Kidney capillary endothelial cell (primary cell): Measurements from ENCODE around the gene KRAS.
"Not testable (repeated sequence)": the region's sequence is repeated elsewhere in the genome, so short reads cannot be mapped to it uniquely, and the experiment has no call there.

Experiments
- DNase-seq: peaks from one replicate; pipeline ENCODE4 v3.0.0-alpha.2; 2018; ENCODE audit warnings: low spot score

The KRAS gene

DNA sequence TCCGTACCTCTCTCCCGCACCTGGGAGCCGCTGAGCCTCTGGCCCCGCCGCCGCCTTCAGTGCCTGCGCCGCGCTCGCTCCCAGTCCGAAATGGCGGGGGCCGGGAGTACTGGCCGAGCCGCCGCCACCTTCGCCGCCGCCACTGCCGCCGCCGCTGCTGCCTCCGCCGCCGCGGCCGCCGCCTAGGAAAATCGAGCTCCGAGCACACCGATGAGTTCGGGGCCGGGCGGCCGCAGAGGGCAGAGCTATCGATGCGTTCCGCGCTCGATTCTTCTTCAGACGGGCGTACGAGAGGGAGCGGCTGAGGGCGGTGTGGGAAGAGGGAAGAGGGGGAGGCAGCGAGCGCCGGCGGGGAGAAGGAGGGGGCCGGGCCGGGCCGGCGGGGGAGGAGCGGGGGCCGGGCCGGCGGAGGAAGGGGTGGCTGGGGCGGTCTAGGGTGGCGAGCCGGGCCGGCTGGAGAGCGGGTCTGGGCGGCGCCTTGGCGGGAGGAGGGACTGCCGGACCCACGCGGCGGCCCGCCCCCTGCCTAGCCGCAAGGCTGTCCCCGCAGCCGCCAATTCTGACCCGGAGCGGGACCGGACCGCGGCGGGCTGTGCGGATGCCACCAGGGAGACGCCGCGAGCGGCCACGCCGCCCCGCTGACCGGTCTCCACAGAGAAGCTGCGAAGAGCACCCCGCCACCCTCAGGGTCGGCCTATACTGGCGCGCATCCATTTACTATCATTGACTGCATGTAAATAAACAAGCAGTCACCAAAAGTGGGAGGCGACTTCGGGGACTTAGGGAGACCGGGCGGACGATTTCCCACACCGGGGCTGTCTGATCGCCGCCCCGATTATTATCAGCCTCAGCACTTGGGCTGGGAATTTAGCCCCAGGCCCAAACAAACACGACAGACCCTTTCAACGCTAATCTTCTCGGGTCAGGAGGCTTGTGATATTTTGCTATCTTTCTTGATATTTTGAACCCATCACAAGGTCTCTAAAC, at the start of gene KRAS:
Gene KRAS, minus strand, starts transcription at position 186 of the 987 bp plus-strand sequence.
- peak; percentile 90 for DNase-seq

DNA sequence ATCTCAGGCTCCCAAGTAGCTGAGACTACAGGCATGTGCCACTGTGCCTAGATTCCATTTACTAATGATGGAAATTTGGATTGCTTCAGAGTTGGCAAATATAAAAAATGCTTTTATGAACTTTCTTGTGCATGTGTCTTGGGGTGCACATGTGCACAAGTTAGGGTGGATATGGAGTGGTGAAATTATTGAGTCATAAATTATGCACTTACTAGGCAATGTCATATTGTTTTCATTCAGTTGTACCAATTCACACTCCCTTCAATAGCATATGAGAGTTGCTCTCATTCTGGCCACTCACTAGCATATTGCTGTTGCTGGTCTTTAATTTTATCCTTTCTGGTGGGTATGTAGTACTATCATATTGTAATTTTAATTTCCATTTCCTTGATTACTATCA, 45.7 kb upstream of the KRAS start:
- no peak for DNase-seq

DNA sequence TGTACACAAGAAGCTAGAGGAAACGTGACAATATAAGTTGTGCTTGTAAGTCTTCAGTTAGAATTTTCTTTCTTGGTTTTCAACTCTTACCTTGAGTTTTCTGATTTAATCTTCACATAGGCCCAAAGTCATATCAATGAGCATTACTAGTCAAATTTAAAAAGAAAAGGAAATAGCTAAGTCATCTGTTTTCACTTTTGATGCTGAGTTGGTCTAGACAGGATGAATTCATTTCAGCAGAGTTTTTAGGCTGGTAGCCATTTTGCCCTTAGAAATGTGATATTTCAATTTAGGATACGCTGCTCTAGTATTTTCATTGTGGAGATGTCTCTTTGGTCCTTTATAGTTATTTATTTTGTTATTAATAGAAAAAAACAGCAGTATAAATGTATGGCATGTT, 44.6 kb upstream of the KRAS start:
- DNase-seq = no peak

DNA sequence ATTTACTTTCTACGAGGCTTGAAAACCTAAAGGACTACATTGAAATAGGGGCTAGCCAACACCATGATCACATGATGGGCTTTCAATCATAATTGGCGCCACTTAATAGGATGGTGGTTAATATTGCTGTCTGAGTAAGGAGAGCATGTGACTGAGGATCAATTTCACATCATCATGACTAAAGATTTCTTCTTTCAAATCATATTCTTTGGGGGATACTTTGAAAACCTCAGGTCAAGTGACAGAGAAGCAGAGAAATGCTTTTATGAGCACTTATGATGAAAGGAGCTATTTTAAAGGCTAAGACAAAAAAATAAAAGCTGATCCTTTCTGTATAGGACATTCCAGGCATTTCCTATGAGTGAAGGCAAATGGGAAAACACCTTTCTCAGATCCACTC, 42.9 kb upstream of the KRAS start:
- no peak for DNase-seq

DNA sequence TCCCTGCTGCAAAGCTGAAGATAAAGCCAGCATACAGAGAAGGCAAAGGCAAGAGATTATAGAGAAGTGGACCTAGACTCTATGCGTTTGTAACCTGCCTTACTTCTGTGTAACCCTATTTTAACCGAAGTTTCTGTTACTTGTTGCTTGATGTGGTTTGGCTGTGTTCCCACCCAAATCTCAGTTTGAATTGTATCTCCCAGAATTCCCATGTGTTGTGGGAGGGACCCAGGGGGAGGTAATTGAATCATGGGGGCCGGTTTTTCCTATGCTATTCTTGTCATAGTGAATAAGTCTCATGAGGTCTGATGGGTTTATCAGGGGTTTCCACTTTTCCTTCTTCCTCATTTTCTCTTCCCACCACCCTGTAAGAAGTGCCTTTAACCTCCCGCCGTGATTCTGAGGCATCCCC, 42.1 kb upstream of the KRAS start:
- not testable (repeated sequence) for DNase-seq

DNA sequence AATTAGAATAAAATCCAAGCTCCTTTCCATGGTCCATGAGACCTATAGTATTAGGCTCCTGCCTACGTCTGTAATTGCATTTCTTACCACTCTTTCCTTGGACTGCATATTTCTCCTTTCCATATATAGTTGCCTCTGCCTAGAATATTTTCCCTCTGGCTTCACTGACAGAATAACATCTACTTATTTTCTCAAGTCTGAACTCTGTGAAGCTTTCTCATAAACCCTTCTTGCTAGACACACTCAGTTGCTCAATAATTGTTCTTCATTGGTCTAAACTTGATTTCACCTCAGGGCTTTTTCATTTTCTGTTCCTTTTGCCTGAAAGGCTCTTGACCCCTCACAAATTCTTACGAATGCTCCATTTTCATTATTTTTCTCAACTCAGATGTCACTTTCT, 36.9 kb upstream of the KRAS start:
- DNase-seq = no peak

DNA sequence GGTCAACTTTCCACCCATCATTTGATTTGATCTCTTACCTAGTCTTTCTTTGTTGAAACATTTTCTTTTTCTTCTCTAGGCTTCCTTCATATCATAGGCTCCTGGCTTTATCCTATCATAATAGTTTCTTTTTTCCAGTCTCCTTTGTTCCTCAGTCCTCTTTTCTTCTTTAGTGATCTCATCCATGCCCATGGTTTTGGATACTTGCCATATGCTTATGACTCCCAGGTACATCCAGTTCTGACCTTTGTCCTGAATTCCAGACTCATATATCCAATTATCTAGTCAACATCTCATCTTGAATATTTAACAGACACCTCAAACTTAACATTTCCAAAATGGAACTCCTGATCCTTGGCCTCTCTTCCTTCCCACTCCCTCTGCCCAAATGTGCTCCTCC, 36.1 kb upstream of the KRAS start:
- DNase-seq = no peak

DNA sequence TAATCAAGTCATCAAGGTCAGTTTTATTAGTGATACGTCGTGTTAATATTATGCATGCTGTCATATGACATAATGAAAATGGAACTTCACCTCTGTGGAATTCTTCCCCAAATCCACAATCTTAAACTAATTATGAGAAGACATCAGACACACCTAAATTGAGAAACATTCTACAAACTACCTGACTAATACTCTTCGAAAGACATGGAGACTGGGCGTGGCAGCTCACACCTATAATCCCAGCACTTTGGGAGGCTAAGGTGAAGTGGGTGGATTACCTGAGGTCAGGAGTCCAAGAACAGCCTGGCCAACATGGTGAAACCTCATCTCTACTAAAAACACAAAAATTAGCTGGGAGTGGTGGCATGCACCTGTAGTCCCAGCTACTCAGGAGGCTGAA, 33.3 kb upstream of the KRAS start:
- no peak for DNase-seq

DNA sequence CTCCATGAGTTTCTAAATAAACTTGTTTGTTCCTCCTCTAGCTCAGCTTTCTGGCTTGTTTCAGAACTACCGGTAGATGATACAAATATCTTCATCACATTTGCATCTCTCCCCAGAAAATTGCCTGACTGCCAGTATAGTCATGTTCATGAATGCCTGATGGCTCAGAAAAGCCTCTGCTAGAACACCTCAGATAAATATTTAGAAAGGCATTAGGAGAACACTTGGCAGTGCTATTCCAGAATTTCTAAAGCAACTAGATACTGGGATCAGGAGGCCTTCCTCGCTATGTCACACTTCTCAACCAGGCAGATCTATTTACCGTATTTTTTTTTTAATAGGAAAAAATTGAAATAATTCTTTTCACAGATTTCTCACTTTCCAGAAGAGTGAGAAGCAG, 32.3 kb upstream of the KRAS start:
- no peak for DNase-seq

DNA sequence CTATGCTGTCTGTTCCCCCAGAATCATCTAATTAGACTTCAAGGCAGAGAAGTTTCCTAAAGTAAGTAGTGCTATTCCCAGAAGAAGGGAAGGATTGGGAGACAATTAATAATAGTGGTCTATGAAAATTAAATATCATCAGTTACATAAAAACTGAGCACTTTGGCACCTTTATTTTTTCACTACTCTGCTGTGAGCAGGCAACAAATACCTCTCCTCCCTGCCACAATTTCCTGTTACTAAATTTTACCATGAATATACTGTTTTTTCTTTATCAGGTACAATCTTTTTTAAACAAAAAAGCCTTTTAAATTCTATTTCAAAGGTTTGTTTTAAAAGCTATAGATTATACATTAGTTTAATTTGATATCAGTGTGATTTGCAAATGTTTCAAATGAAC, 29.4 kb upstream of the KRAS start:
- DNase-seq = no peak

DNA sequence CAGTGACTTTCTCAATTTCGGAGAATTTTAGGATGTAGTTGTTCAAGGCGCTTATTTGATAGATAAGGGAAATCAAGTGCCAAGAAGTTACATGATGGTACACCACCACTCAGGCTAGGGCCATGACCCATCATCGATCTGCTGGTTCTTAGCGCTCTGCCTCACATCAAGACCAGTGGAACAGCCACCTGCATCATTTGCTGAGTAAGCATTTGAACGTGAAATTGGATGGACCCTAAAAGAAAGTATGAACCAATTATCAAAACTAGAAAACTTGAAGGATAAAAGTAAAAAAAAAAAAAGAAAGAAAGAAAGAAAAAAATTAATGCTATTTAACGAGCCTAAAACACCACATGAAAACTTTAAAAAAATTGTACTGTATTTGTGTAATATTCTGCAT, 27.5 kb upstream of the KRAS start:
- no peak for DNase-seq

DNA sequence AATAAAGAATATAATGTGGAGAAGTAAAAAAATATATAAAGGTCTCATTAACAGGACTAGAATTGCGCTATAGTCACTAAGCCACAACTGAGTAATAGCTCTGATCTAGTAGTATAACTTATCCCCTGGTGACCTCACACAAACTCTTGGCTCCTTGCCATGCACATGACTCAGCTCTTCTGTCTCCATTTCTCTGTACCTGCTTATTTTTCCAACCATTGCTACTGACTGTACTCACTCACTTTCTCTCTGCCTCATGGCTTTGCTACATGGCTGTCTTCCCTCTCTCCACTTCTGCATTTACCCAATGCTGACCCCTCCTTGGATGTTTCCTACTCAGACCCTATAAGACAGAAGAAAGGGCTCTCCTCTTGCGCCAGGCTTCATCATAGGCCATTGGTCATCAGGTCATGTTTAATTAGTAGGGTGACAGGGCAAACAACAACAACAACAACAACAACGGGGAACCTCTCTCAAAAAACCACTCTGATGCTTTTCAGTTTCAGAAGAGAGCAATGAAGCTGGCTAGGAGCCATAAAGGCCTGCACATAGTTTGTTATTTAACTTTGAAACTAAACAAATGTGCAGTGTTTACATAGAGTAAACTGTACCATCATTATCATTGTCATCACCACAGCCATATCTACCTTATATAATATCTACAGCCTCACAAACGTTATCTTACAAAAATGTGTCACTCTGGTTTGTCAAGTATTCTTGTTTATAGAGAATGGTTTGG, 25.6 kb upstream of the KRAS start:
- peak; percentile 48 for DNase-seq

DNA sequence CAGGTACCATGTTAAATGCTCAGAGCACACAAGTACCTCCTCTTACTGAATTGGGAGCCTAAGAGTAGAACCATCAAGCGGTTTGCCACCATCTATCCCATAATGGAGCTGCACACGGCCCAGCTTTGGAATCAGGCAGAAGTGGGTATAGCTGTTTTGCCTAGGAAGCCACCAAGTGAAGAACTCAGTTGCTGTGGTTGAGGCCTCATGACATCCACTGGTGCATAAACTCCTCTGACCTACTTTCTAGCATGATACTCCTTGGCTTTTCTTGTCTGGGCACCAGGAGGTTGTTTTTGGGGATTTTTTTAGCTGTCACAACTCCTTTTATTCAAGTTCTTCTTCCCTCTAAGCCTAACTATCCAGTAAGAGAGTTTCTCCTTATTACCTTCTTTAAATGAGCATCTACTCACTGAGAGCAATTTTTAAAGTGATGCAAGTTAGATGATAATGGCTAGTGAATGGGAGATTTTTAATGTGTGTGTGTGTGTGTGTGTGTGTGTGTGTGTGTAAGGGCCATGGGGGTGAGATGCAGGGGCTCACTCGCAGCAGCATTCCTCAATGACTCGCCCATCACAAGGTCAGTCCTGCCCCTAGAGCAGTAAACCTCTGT, 20.9 kb upstream of the KRAS start:
- no peak for DNase-seq

DNA sequence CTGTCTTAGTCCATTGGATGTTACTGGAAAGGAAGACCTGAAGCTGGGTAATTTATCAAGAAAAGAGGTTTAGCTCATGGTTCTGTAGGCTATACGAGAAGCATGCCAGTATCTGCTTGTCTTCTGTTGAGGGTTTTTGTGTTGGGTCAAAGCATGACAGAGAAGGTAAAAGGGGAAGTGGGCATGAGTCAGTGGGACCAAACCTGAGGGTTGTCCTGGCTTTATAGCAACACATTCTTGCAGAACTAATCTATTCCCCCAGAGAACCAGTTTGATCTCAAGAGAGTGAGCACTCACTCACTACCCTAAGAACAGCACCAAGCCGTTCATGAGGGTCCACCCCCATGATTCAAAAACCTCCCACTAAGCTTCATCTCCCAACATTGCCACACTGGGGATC, 19.0 kb upstream of the KRAS start:
- no peak for DNase-seq

DNA sequence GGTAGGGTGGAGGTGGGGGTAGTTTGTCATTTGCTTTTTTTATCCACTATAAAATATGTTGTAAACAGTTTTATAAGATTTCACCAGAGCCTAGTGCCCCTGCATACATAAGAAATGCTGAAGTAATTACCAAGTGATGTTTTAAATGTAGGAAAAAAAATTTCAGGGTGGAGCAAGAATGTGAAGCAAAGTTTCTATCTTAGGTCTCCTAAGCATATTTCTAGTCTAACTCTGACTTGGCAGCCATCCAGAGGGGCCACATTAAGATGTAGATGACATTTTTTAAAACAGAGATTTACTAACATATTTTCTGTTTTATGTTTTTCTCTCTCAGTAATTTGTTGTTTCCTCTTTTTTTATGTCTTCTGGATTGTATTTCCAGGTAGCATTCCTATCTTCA, 15.8 kb upstream of the KRAS start:
- no peak for DNase-seq

DNA sequence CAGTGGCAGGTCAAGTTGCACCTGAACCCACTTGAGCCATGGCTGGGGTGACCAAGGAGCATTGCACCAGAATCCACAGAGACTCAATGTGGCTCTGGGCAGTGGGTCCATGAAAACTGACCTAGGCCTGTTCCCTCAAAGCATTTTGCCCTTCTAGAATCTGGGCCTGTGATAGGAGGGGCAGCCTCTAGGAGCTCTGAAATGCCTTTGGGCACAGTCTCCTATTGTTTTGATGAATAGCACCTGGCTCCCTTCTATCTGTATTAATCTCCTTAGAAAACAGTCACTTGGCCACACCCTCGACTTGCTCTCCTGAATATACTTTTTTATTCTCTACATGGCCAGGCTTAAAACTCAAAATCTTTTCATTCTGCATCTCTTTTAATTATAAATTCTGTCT, 14.1 kb upstream of the KRAS start:
- DNase-seq = no peak

DNA sequence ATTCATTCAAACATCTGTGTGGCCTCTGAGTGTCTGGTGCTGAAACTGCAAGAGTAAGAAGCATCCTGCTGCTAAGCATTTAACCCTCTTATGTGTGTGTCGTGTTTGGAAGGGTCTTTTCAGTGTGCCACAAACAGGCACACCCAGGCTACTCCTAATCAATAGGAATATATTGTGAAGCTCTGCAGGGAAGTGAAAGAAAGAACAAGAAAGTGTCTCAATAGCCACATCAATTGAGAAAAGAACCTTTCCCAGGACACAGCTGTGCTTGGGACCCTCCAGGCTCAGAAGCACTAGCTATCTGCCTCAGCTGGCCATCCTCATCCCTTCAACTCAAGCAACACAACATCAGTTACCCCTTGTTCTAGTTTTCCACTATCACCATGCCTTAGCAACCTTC, 13.4 kb upstream of the KRAS start:
- DNase-seq = no peak

DNA sequence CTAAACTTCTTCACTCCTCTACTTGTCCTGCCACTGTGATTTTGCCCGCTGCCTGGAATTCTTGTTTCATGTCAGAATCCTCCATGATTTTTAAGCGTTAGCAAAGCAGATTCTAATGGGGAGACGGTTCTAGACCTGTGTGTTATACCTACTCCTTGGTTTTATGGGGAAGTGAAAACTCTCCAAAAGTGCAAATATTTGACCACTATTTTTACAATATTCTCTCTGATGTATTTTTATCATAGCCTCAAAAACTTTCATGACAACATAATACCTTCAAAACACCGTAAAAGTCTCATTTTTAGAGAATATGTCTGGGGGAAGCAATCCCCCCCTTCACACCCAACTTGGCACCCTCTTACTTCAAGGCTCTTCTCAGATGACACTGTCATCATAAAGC, 12.9 kb upstream of the KRAS start:
- DNase-seq = no peak

DNA sequence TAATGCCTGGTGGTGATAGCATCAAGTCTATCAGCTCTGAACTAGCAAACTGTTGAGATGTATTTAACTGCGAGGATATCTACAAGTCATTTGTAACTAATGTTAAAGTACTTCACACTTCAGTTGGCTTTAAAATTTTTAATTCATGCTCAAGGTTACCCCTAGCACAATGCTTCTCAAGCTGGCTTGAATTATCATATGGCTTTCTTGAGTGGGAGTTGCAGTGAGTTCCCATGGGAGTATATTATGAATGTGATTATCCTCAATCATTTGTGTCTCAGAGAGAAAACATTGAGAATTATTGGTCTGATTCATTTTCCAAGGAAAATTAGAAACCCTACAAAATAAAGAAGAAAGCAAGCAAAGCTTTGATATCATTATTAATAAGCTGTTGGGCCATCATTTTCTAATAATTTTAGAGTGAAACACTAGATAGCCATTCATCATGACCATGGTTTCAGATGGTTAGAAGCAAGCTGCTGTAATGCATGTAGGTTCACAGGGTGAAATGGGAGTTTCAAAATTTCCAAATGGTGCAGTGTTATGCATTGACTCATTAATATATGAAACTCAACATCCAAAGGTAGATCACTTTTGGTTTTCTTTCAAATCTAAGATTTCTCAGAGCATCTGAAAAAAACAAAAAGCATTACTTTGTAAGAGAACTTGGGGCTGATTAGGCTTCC, 11.8 kb upstream of the KRAS start:
- DNase-seq = no peak

DNA sequence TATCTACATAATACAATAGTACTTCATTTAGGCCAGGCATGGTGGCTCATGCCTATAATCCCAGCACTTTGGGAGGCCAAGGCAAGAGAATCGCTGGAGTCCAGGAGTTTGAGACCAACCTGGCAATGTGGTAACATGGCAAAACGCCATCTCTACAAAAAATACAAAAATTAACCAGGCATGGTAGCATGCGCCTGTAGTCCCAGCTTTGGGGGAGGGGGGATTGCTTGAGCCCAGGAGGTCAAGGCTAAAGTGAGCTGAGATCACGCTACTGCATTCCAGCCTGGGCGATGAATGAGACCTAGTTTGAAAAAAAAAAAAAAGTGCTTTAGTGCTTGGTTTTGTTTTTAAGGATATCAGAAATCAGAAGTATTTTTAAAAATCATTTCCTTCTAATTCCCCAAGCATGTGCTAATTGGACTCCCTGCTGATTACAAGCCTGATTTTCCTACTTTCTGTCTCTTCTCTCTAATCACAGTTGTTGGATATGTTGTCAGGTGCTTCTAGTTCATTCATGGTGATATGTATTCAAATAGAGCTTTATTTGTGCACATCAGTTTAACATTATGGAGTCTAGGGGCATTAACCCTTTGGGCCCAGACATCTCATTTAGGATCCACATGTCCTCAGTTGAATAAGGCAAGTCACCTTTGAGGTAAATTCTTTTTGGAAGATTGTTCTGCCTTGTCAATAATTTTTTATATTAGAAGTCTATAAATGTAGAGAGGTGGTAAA, 7.0 kb upstream of the KRAS start:
- DNase-seq = no peak

DNA sequence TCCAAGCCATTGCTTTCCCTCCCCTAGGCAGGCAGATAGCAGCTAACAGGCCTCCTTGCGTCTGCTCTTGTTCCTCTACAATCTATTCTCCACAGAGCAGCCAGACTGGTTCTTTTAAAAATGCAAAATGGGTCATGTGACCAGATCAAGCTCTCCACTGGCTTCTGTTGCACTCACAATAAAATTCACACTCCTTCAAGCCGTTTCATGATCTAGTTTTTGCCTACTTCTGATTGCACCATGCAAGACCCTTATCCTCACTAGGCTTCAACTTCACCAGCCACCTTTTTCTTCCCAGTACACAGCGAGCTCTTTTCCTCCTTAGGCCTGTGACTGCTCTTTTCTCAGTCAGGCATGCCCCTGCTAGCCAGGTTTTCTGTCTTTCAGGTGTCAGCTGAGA, 6.1 kb upstream of the KRAS start:
- no peak for DNase-seq

DNA sequence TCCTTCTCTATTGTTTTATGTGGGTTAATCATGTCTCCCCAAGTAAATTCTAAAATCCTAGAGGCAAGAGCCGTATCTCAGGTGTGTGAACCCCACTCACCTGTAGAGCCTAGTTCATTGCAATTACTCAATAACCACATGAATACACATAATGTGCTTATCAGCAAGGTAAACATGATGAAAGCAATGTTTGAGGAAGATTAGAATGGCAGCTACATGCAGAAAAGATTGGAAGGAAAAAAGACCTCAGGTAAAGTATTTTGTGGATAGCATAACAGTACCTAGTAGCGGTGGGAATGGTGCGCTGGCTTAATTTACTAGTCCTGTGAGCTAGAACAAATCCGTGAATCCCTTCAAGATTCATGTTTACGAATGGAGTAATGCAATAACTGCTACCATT, 5.3 kb upstream of the KRAS start:
- DNase-seq = no peak
